ENCODE measurements around the gene SHOC2. TPM values are rescaled to one million over a fixed set of nuclear protein-coding genes. Genes with fewer than 3 reads are reported as not detected.

Gene SHOC2
- total RNA-seq, 4 donors from 2014 or later, result 57.3 to 125 (median 73.4) TPM

DNA sequence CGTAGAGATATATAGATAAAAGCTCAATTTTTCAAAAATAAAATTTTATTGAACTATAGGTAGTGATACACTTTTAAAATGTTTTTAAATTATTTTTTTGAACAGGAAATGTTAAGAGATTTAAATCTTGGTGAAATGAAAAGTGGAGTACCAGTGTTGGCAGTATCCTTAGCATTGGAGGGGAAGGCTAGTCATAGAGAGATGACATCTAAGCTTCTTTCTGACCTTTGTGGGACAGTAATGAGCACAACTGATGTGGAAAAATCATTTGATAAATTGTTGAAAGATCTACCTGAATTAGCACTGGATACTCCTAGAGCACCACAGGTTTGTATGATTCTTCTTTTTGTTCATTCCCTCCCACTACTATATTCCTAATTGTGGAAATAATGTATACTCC is 31.8 kb upstream of the SHOC2 start:
- intact Hi-C loops (cut with DNase I; ENCODE audit: low total_unique reads) (no loop called here), in situ Hi-C loops (cut with MboI; ENCODE audit: low pct_ligation_motif_present in 1 of 4, low pct_unique_long_range_greater_than_20kb in 1 of 4, low sequenced_read_pairs in 3 of 4) (loop anchor here in 3 of 4 donors (5.0 to 25.0 kb wide), 6 partner anchors 83 to 575 kb away; partner anchors contain the start of gene SMNDC1 (in 1 of the 3))
- H3K4me1 ChIP-seq, result peaks cover 0 to 47% (median 21%) of the 10 kb centered on the region in 4 donors

DNA sequence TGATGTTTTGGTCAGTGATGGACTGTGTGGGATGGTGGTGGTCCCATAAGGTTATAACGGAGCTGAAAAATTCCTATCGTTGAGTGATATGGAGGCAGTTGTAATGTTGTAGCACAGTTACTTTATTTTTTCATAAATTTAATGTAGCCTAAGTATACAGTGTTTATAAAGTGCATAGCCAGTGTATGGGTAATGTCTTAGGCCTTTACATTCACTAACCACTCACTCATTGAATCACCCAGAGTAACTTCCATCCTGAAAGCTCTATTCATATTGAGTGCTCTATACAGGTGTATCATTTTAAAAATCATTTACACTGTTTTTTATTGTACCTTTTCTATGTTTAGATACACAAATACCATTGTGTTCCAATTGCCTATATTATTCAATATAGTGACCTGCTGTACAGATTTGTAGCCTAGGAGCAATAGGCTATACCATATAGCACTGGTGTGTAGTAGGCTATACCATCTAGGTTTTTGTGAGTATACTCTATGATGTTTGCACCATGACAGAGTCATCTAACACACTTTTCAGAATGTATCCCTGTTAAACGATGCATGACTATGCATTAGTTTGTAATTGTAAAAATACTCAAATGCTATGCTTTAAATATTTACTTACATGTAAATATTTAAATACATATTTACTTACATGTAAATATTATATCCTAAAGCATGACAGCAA is 26.7 kb upstream of the SHOC2 start:
- no peaks in the 10 kb centered on the region for H3K9me3 ChIP-seq
- intact Hi-C loops (cut with DNase I; ENCODE audit: low total_unique reads), result loop anchor here (5.0 kb wide), 1 partner anchor 145 kb away; no protein-coding TSS in a partner anchor
- H3K36me3 ChIP-seq, result peaks cover 0 to 74% (median 34%) of the 10 kb centered on the region in 4 donors
- peak overlapping the region in 1 of 4 donors; percentile 21 for H3K27ac ChIP-seq
- in situ Hi-C loops (cut with MboI; ENCODE audit: low pct_ligation_motif_present in 1 of 4, low pct_unique_long_range_greater_than_20kb in 1 of 4, low sequenced_read_pairs in 3 of 4), result loop anchor here in 3 of 4 donors (10.0 to 25.0 kb wide), 4 partner anchors 88 to 580 kb away; partner anchors contain the start of gene SMNDC1 (in 1 of the 3)
- H3K27me3 ChIP-seq, result no peaks in the 10 kb centered on the region
- 74 to 81% methylated on average over 3 of the region's 3 CpGs for WGBS, 2 donors (ENCODE audit: low coverage in 1 of 2)
- H3K4me1 ChIP-seq, result peaks cover 4 to 55% (median 14%) of the 10 kb centered on the region in 4 donors
- DNase-seq, result no peak
- no peak overlapping the region for H3K4me3 ChIP-seq
- TF ChIP-seq EP300 (IDR thresholded peaks at IDR 0.05; ENCODE audit: low read depth) (no peak), POLR2A (IDR thresholded peaks at IDR 0.05) (no peak), POLR2AphosphoS5 (IDR thresholded peaks at IDR 0.05) (no peak)
- TF ChIP-seq, protein P1, sequence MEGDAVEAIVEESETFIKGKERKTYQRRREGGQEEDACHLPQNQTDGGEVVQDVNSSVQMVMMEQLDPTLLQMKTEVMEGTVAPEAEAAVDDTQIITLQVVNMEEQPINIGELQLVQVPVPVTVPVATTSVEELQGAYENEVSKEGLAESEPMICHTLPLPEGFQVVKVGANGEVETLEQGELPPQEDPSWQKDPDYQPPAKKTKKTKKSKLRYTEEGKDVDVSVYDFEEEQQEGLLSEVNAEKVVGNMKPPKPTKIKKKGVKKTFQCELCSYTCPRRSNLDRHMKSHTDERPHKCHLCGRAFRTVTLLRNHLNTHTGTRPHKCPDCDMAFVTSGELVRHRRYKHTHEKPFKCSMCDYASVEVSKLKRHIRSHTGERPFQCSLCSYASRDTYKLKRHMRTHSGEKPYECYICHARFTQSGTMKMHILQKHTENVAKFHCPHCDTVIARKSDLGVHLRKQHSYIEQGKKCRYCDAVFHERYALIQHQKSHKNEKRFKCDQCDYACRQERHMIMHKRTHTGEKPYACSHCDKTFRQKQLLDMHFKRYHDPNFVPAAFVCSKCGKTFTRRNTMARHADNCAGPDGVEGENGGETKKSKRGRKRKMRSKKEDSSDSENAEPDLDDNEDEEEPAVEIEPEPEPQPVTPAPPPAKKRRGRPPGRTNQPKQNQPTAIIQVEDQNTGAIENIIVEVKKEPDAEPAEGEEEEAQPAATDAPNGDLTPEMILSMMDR (IDR thresholded peaks at IDR 0.05), result no peak

More for the DNA sequence above, 31.8 kb upstream of the SHOC2 start:
- WGBS, 2 donors (ENCODE audit: low coverage in 1 of 2), result 81 to 96% methylated on average over 1 of the region's 1 CpG
- Histone ChIP-seq H3K36me3 (peaks cover 0 to 76% (median 28%) of the 10 kb centered on the region in 4 donors), H3K27me3 (no peaks in the 10 kb centered on the region), H3K27ac (no peak overlapping the region), H3K4me3 (no peak overlapping the region), H3K9me3 (no peaks in the 10 kb centered on the region)
- TF ChIP-seq, protein P1 (IDR thresholded peaks at IDR 0.05), result no peak
- TF ChIP-seq POLR2A (IDR thresholded peaks at IDR 0.05), result no peak
- no peak for TF ChIP-seq POLR2AphosphoS5 (IDR thresholded peaks at IDR 0.05)
- no peak for TF ChIP-seq EP300 (IDR thresholded peaks at IDR 0.05; ENCODE audit: low read depth)
- no peak for DNase-seq

DNA sequence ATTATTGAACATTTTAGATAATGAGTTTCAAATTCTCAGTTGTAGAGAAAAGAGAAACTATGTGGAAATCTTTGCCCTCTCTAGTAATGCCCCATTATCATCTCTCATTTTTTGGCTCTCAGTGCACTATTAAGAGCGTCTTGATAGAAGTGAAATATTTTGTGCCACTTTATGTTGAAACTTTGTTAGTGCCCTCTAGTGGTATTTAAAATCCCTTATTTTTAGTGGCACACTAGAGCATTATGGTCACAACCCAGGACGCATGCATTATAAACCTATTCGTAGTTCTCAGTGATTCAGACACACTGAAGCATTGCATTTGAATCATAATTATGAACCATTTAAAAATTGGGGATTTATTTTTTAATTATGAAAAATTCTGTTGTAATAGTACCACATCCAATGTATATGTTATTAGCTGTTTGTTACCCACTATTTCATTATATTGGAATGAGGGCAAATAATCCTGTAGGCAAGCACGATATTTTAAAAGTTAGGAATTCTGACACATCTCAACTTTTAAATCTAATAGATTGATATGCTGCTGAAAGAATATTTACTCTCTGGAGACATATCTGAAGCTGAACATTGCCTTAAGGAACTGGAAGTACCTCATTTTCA is 25.7 kb upstream of the SHOC2 start:
- WGBS, 2 donors (ENCODE audit: low coverage in 1 of 2), result 16 to 25% methylated on average over 4 of the region's 4 CpGs
- Histone ChIP-seq H3K36me3 (peaks cover 0 to 79% (median 34%) of the 10 kb centered on the region in 4 donors), H3K9me3 (no peaks in the 10 kb centered on the region), H3K4me3 (no peak overlapping the region), H3K27ac (peak overlapping the region in 1 of 4 donors; percentile 21), H3K27me3 (no peaks in the 10 kb centered on the region), H3K4me1 (peaks cover 4 to 55% (median 14%) of the 10 kb centered on the region in 4 donors)
- DNase-seq, result no peak
- intact Hi-C loops (cut with DNase I; ENCODE audit: low total_unique reads) (loop anchor here (5.0 kb wide), 1 partner anchor 146 kb away; no protein-coding TSS in a partner anchor), in situ Hi-C loops (cut with MboI; ENCODE audit: low pct_ligation_motif_present in 1 of 4, low pct_unique_long_range_greater_than_20kb in 1 of 4, low sequenced_read_pairs in 3 of 4) (loop anchor here in 3 of 4 donors (10.0 to 25.0 kb wide), 4 partner anchors 89 to 581 kb away; partner anchors contain the start of gene SMNDC1 (in 1 of the 3))
- no peak for TF ChIP-seq EP300 (IDR thresholded peaks at IDR 0.05; ENCODE audit: low read depth)
- peak in 1 of 3 donors; percentile 31 for TF ChIP-seq POLR2AphosphoS5 (IDR thresholded peaks at IDR 0.05)
- TF ChIP-seq, protein P1 (IDR thresholded peaks at IDR 0.05), result peak; percentile 51 to 64 (median 63)

DNA sequence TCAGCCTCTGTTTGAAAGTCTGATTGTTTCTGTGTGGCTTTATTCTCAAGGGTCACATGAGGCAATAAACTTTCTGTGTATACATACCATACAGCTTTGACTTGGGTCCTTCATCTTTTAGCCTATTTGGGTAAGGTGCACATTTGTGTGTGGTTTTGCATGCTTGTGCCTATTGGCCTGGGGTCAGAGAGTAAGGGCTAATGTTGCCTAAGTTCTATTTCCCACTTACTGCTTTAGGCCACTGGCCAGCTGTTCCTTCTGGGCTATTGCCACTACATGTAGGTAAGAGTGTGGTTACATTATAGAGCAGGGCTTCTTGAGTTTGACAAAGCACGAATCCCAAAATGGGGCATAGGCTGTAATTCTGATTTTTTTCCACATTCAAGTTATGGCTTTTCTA is 22.2 kb upstream of the SHOC2 start:
- Histone ChIP-seq H3K9me3 (no peaks in the 10 kb centered on the region), H3K4me3 (no peak overlapping the region), H3K27ac (peak overlapping the region in 3 of 4 donors; percentile 4 to 27 (median 13)), H3K36me3 (peaks cover 0 to 82% (median 27%) of the 10 kb centered on the region in 4 donors), H3K27me3 (no peaks in the 10 kb centered on the region), H3K4me1 (peaks cover 4 to 46% (median 11%) of the 10 kb centered on the region in 4 donors)
- DNase-seq, result no peak
- intact Hi-C loops (cut with DNase I; ENCODE audit: low total_unique reads) (no loop called here), in situ Hi-C loops (cut with MboI; ENCODE audit: low pct_ligation_motif_present in 1 of 4, low pct_unique_long_range_greater_than_20kb in 1 of 4, low sequenced_read_pairs in 3 of 4) (loop anchor here in 3 of 4 donors (10.0 to 25.0 kb wide), 4 partner anchors 92 to 585 kb away; partner anchors contain the start of gene SMNDC1 (in 1 of the 3))
- TF ChIP-seq, protein P1 (IDR thresholded peaks at IDR 0.05), result no peak
- TF ChIP-seq POLR2A (IDR thresholded peaks at IDR 0.05) (no peak), POLR2AphosphoS5 (IDR thresholded peaks at IDR 0.05) (peak in 1 of 3 donors; percentile 25), EP300 (IDR thresholded peaks at IDR 0.05; ENCODE audit: low read depth) (no peak)
- 69 to 86% methylated on average over 1 of the region's 1 CpG for WGBS, 2 donors (ENCODE audit: low coverage in 1 of 2)

All from transverse colon (tissue), 4 donors.